Thyroid gland (tissue), 4 donors: ENCODE measurements around the gene ZNF419.

Experiments used
- CTCF ChIP-seq, 6 experiments: fragments of 200-600 bp in 3 of 6; fragments of 450-650 bp in 3 of 6; sonication (generic) in 3 of 6; IDR thresholded peaks; one replicate each; pipeline ENCODE4 v1.5.1; 2016 to 2019; ENCODE audit warnings: antibody characterized with exemption in 6 of 6, mild to moderate bottlenecking in 2 of 6, inconsistent platforms in 1 of 6, moderate library complexity in 1 of 6
- POLR2A ChIP-seq, 2 donors: fragments of 450-650 bp; IDR thresholded peaks; one replicate each; pipeline ENCODE4 v1.6.1; 2017; ENCODE audit warnings: antibody characterized with exemption in 2 of 2, mild to moderate bottlenecking in 2 of 2, moderate library complexity in 1 of 2

- TF ChIP-seq POLR2A (IDR thresholded peaks at IDR 0.05) (peak in 1 of 2 donors; percentile 86), CTCF (IDR thresholded peaks at IDR 0.05) (peak in 1 of 6 experiments; percentile 24)
These were observed at the start of gene ZNF419 for GRCh38 chr19:57487477-57488298.
